ENCODE results near the gene HS6ST3. TPM values are rescaled to one million over a fixed set of nuclear protein-coding genes. Genes with fewer than 3 reads are reported as not detected.

Gene HS6ST3
- total and polyA plus RNA-seq, 7 donors, result under 0.01 to 0.71 (median 0.33) TPM; not detected in 2

DNA sequence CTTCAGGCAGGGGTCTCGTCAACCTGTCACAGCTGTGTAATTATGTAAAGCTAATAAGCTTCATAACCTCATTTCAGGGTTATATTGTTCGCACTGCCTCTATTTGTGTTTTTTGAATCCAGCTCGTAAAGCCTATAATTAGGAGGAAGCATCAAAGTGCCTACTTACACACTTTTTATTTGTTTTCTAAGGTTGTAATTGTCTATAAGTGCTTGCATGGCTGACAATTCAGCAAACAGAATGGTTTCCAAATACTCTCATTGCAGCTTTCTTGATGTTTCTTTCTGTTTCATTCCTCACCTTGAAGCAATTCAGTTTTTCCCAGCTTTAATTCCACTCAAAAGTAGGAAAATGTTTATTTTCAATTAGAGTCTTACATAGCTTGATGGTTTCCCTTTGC is 336.3 kb downstream of the HS6ST3 start:
- no peaks in the 10 kb centered on the region for H3K4me1 ChIP-seq
- no peak overlapping the region for H3K4me3 ChIP-seq
- H3K27ac ChIP-seq, result no peak overlapping the region
- no peak for DNase-seq
- WGBS, 2 donors, result 19 to 63% methylated on average over 3 of the region's 3 CpGs
- no peaks in the 10 kb centered on the region for H3K9me3 ChIP-seq
- intact Hi-C loops (cut with DNase I), result no loop called here
- no peaks in the 10 kb centered on the region for H3K27me3 ChIP-seq
- H3K36me3 ChIP-seq, result no peaks in the 10 kb centered on the region
- TF ChIP-seq POLR2A (IDR thresholded peaks at IDR 0.05), result no peak
- no peak for TF ChIP-seq EP300 (IDR thresholded peaks at IDR 0.05)
- no peak for TF ChIP-seq POLR2AphosphoS5 (IDR thresholded peaks at IDR 0.05)
- TF ChIP-seq, protein P1, sequence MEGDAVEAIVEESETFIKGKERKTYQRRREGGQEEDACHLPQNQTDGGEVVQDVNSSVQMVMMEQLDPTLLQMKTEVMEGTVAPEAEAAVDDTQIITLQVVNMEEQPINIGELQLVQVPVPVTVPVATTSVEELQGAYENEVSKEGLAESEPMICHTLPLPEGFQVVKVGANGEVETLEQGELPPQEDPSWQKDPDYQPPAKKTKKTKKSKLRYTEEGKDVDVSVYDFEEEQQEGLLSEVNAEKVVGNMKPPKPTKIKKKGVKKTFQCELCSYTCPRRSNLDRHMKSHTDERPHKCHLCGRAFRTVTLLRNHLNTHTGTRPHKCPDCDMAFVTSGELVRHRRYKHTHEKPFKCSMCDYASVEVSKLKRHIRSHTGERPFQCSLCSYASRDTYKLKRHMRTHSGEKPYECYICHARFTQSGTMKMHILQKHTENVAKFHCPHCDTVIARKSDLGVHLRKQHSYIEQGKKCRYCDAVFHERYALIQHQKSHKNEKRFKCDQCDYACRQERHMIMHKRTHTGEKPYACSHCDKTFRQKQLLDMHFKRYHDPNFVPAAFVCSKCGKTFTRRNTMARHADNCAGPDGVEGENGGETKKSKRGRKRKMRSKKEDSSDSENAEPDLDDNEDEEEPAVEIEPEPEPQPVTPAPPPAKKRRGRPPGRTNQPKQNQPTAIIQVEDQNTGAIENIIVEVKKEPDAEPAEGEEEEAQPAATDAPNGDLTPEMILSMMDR (IDR thresholded peaks at IDR 0.05), result no peak

DNA sequence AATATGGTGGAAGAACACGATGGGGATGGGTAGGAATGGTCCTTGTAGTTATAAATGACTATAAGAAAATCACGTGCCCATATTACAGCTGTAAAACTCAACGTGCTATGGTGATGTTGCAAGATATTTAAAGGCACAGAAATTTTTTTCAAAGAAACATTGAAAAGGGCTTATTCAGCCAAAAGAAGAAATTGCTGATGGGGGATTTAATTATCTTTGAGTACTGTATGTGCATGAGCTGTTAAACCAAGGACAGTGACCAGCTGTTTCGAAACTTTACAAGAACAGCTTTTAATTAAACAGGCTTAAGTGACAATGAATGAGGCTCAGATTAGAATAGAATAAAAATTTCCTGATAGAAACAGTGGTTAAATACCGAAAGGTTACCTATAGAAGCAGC is 339.0 kb downstream of the HS6ST3 start:
- intact Hi-C loops (cut with DNase I), result no loop called here
- Histone ChIP-seq H3K27ac (no peak overlapping the region), H3K27me3 (no peaks in the 10 kb centered on the region), H3K36me3 (no peaks in the 10 kb centered on the region), H3K4me1 (no peaks in the 10 kb centered on the region), H3K4me3 (no peak overlapping the region), H3K9me3 (no peaks in the 10 kb centered on the region)
- DNase-seq, result no peak
- TF ChIP-seq POLR2A (IDR thresholded peaks at IDR 0.05), result no peak
- no peak for TF ChIP-seq POLR2AphosphoS5 (IDR thresholded peaks at IDR 0.05)
- WGBS, 2 donors, result 36 to 65% methylated on average over 5 of the region's 5 CpGs

DNA sequence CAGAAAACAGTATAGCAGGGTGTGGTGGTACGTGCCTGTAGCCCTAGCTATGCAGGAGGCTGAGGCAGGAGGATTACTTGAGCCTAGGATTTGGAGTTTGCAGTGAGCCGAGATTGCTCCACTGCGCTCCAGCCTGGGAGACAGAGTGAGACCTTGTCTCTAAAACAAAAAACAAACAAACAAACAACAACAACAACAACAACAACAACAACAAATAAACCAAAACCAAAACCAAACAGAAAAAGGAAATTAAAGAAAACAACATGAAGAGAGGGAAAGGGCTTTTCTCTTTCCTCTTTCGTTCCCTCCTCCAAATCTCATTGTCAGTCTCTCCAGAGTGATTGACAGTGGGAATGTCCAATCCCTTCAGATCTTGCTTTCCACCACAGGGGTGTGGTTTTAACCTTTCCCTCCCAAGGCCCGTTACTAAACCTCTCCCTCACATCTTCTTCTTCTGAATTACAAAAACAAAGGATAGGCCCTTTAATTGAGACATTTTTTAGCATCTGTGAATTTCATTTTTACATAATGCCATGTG is 341.2 kb downstream of the HS6ST3 start:
- no peak for DNase-seq

DNA sequence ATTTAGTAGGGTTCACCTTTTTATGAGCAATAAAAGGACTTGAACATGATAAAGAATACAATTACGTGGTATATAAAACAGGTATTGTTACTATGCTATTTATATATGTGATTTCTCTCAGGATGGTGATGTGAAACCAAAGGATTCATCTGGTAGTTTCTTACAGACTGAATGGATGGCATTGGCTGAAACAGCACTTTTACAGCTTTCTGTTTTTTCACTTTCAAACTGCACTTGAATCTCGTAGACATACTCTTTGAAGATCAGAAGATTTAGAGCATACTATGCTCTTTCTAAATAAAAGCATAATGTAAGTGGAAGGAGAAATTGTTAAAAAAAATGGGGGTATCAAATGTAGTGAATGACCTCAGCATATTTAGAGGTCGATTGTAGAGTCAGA is 354.8 kb downstream of the HS6ST3 start:
- Histone ChIP-seq H3K4me3 (no peak overlapping the region), H3K4me1 (no peaks in the 10 kb centered on the region), H3K9me3 (no peaks in the 10 kb centered on the region), H3K27ac (no peak overlapping the region), H3K36me3 (no peaks in the 10 kb centered on the region), H3K27me3 (no peaks in the 10 kb centered on the region)
- intact Hi-C loops (cut with DNase I), result no loop called here
- no peak for DNase-seq
- TF ChIP-seq, protein P1 (IDR thresholded peaks at IDR 0.05), result no peak
- no peak for TF ChIP-seq EP300 (IDR thresholded peaks at IDR 0.05)
- no peak for TF ChIP-seq POLR2A (IDR thresholded peaks at IDR 0.05)
- TF ChIP-seq POLR2AphosphoS5 (IDR thresholded peaks at IDR 0.05), result no peak
- WGBS, 2 donors, result 14 to 54% methylated on average over 3 of the region's 3 CpGs

More for the DNA sequence above, 341.2 kb downstream of the HS6ST3 start:
- 69 to 82% methylated on average over 5 of the region's 5 CpGs for WGBS, 2 donors
- intact Hi-C loops (cut with DNase I), result no loop called here
- Histone ChIP-seq H3K4me1 (no peaks in the 10 kb centered on the region), H3K36me3 (no peaks in the 10 kb centered on the region), H3K27ac (no peak overlapping the region), H3K27me3 (no peaks in the 10 kb centered on the region), H3K4me3 (no peak overlapping the region), H3K9me3 (no peaks in the 10 kb centered on the region)
- TF ChIP-seq POLR2A (IDR thresholded peaks at IDR 0.05) (no peak), POLR2AphosphoS5 (IDR thresholded peaks at IDR 0.05) (no peak), EP300 (IDR thresholded peaks at IDR 0.05) (no peak)
- TF ChIP-seq, protein P1 (IDR thresholded peaks at IDR 0.05), result no peak

DNA sequence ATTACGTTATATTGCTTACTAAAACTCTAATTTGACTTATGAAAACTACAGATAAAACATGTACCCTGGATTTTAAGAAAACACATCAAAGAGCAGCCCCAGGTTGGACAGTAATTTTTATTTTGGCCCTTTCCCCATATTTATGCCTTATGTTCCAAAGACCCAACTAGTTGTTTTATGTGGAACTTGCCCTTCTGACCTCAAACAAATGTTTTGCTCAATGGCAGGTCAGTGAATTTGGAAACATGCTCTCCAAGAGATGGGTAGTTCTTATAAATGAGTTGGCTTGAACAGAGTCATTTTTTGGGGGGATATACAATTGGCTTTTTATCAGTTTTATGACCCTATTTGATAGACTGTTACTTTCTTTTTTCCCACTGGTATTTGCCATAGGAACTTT is 360.0 kb downstream of the HS6ST3 start:
- Histone ChIP-seq H3K4me3 (no peak overlapping the region), H3K36me3 (no peaks in the 10 kb centered on the region), H3K27me3 (no peaks in the 10 kb centered on the region), H3K9me3 (no peaks in the 10 kb centered on the region), H3K4me1 (peaks cover 0 to 11% (median 4%) of the 10 kb centered on the region in 4 donors), H3K27ac (no peak overlapping the region)
- intact Hi-C loops (cut with DNase I), result no loop called here
- no peak for TF ChIP-seq POLR2A (IDR thresholded peaks at IDR 0.05)
- no peak for DNase-seq
- WGBS, 2 donors, result 70 to 75% methylated on average over 1 of the region's 1 CpG

All from sigmoid colon (tissue), 7 donors.